Mucosa of rectum (tissue), 2 donors: Measurements from ENCODE around the gene TEK.

Source experiments
- H3K27ac ChIP-seq, 2 donors: one replicate each; pipeline ENCODE4 v1.7.0; 2013; ENCODE audit warnings: inconsistent platforms in 2 of 2, low read depth in 2 of 2, low read length in 2 of 2
- H3K27me3 ChIP-seq, 2 donors: one replicate each; pipeline ENCODE4 v1.7.0; 2013; ENCODE audit warnings: low read length in 2 of 2; ENCODE audit not compliant: control insufficient read depth in 2 of 2, insufficient read depth in 2 of 2
- H3K36me3 ChIP-seq, 2 donors: one replicate each; pipeline ENCODE4 v1.7.0; 2013; ENCODE audit warnings: low read length in 2 of 2; ENCODE audit not compliant: control insufficient read depth in 2 of 2, insufficient read depth in 2 of 2
- H3K4me1 ChIP-seq, 2 donors: one replicate each; pipeline ENCODE4 v1.7.0; 2013; ENCODE audit warnings: low read length in 2 of 2, mild to moderate bottlenecking in 1 of 2; ENCODE audit not compliant: control insufficient read depth in 2 of 2, insufficient read depth in 2 of 2
- H3K4me3 ChIP-seq, 2 donors: one replicate each; pipeline ENCODE4 v1.7.0; 2013; ENCODE audit warnings: low read length in 2 of 2
- H3K9ac ChIP-seq, 2 donors: one replicate each; pipeline ENCODE4 v1.7.0; 2013; ENCODE audit warnings: low read length in 2 of 2, low read depth in 1 of 2, mild to moderate bottlenecking in 1 of 2
- H3K9me3 ChIP-seq, 2 donors: one replicate each; pipeline ENCODE4 v1.7.0; 2013; ENCODE audit warnings: low read length in 2 of 2; ENCODE audit not compliant: control insufficient read depth in 2 of 2
- donor health status: healthy.
- donor health status: Normal muscosa, but diverticular disease.

Gene TEK

GRCh38 chr9:27150746-27151406 lies 41.9 kb downstream of the TEK start:
- Histone ChIP-seq H3K9me3 (no peaks in the 10 kb centered on the region), H3K27ac (no peak overlapping the region), H3K36me3 (no peaks in the 10 kb centered on the region)

GRCh38 chr9:27151693-27152404 lies 42.8 kb downstream of the TEK start:
- Histone ChIP-seq H3K4me1 (peaks cover 0 to 3% of the 10 kb centered on the region in 2 donors), H3K36me3 (no peaks in the 10 kb centered on the region), H3K27ac (peak overlapping the region in 1 of 2 donors; percentile 4), H3K9me3 (no peaks in the 10 kb centered on the region), H3K27me3 (no peaks in the 10 kb centered on the region), H3K9ac (no peak overlapping the region), H3K4me3 (no peak overlapping the region)

More at GRCh38 chr9:27150746-27151406, 41.9 kb downstream of the TEK start:
- Histone ChIP-seq H3K4me1 (peaks cover 0 to 3% of the 10 kb centered on the region in 2 donors), H3K4me3 (no peak overlapping the region), H3K27me3 (no peaks in the 10 kb centered on the region), H3K9ac (no peak overlapping the region)

GRCh38 chr9:27152405-27152718 lies 43.3 kb downstream of the TEK start:
- no peaks in the 10 kb centered on the region for H3K36me3 ChIP-seq
- H3K9me3 ChIP-seq = no peaks in the 10 kb centered on the region
- H3K27me3 ChIP-seq = no peaks in the 10 kb centered on the region
- H3K9ac ChIP-seq = no peak overlapping the region
- peaks cover 0 to 3% of the 10 kb centered on the region in 2 donors for H3K4me1 ChIP-seq
- no peak overlapping the region for H3K4me3 ChIP-seq
- no peak overlapping the region for H3K27ac ChIP-seq

- Histone ChIP-seq H3K9me3 (no peaks in the 10 kb centered on the region), H3K9ac (no peak overlapping the region), H3K4me3 (no peak overlapping the region), H3K27ac (no peak overlapping the region), H3K4me1 (peaks cover 0 to 3% of the 10 kb centered on the region in 2 donors), H3K36me3 (no peaks in the 10 kb centered on the region), H3K27me3 (no peaks in the 10 kb centered on the region)
Measured at GRCh38 chr9:27154908-27155307, 45.9 kb downstream of the TEK start.

- no peak overlapping the region for H3K4me3 ChIP-seq
- H3K27ac ChIP-seq = no peak overlapping the region
- no peak overlapping the region for H3K9ac ChIP-seq
- no peaks in the 10 kb centered on the region for H3K36me3 ChIP-seq
- H3K9me3 ChIP-seq = no peaks in the 10 kb centered on the region
- H3K4me1 ChIP-seq = no peaks in the 10 kb centered on the region
- H3K27me3 ChIP-seq = no peaks in the 10 kb centered on the region
Measured at GRCh38 chr9:27157097-27157496, 48.1 kb downstream of the TEK start.

- no peaks in the 10 kb centered on the region for H3K9me3 ChIP-seq
- no peak overlapping the region for H3K27ac ChIP-seq
- H3K9ac ChIP-seq = no peak overlapping the region
- no peaks in the 10 kb centered on the region for H3K27me3 ChIP-seq
- no peak overlapping the region for H3K4me3 ChIP-seq
- no peaks in the 10 kb centered on the region for H3K4me1 ChIP-seq
- no peaks in the 10 kb centered on the region for H3K36me3 ChIP-seq
Measured at GRCh38 chr9:27157736-27158135, 48.7 kb downstream of the TEK start.

- no peaks in the 10 kb centered on the region for H3K4me1 ChIP-seq
- H3K27me3 ChIP-seq = no peaks in the 10 kb centered on the region
- no peaks in the 10 kb centered on the region for H3K9me3 ChIP-seq
- H3K36me3 ChIP-seq = no peaks in the 10 kb centered on the region
- no peak overlapping the region for H3K27ac ChIP-seq
- no peak overlapping the region for H3K9ac ChIP-seq
- no peak overlapping the region for H3K4me3 ChIP-seq
Measured at GRCh38 chr9:27160636-27161035, 51.6 kb downstream of the TEK start.

- Histone ChIP-seq H3K4me3 (no peak overlapping the region), H3K36me3 (no peaks in the 10 kb centered on the region), H3K27ac (no peak overlapping the region), H3K9ac (no peak overlapping the region), H3K4me1 (no peaks in the 10 kb centered on the region), H3K27me3 (no peaks in the 10 kb centered on the region), H3K9me3 (no peaks in the 10 kb centered on the region)
Measured at GRCh38 chr9:27162045-27162444, 53.0 kb downstream of the TEK start.

- no peak overlapping the region for H3K4me3 ChIP-seq
- H3K9ac ChIP-seq = no peak overlapping the region
- no peaks in the 10 kb centered on the region for H3K36me3 ChIP-seq
- no peaks in the 10 kb centered on the region for H3K9me3 ChIP-seq
- no peaks in the 10 kb centered on the region for H3K4me1 ChIP-seq
- H3K27me3 ChIP-seq = no peaks in the 10 kb centered on the region
- no peak overlapping the region for H3K27ac ChIP-seq
Measured at GRCh38 chr9:27165068-27165467, 56.0 kb downstream of the TEK start.

GRCh38 chr9:27165670-27166069 lies 56.6 kb downstream of the TEK start:
- Histone ChIP-seq H3K4me3 (no peak overlapping the region), H3K27me3 (no peaks in the 10 kb centered on the region), H3K27ac (no peak overlapping the region), H3K4me1 (no peaks in the 10 kb centered on the region), H3K36me3 (no peaks in the 10 kb centered on the region), H3K9me3 (no peaks in the 10 kb centered on the region), H3K9ac (no peak overlapping the region)
